NCI-H345 treated with DMSO at 0.1 percent for 48 hours (cell line): ENCODE data around the gene KCNT2.
"Not testable (repeated sequence)": the region's sequence is repeated elsewhere in the genome, so short reads cannot be mapped to it uniquely, and the experiment has no call there.

ENCODE experiments used
- DNase-seq: peaks from one replicate; lab custom pipeline; 2025; ENCODE audit not compliant: unreplicated experiment; lab: John Stamatoyannopoulos, UW

Gene KCNT2

GRCh38 chr1:196344453-196344852, 263.8 kb downstream of the KCNT2 start:
- DNase-seq, result no peak

GRCh38 chr1:196324345-196324744, 283.9 kb downstream of the KCNT2 start:
- DNase-seq, result no peak

GRCh38 chr1:196323869-196324268, 284.4 kb downstream of the KCNT2 start:
- DNase-seq, result no peak

- no peak for DNase-seq
Observed at GRCh38 chr1:196319301-196319700, 288.9 kb downstream of the KCNT2 start.

- peak; percentile 12 for DNase-seq
Observed at GRCh38 chr1:196317535-196318522, 290.4 kb downstream of the KCNT2 start.

GRCh38 chr1:196312739-196313138, 295.5 kb downstream of the KCNT2 start:
- DNase-seq, result no peak

DNA sequence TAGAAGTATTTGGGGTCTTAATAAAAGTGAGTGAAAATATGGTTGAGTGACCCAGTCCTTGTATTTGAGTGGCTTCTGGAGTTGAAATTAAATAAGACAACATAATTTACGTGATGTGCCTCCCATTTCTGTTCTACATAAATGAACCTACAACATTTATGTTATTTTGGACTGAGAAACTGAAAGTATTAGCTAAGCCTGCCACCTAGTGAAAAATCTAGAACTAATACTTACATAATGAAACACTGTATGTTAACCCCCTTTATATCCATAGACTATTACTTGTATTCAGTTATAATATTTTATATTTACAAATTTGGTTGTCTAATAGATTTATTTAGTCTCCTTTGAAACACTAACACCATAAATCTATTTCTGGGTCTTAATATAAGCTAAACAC, 298.9 kb downstream of the KCNT2 start:
- peak; percentile 27 for DNase-seq

GRCh38 chr1:196308176-196308575, 300.1 kb downstream of the KCNT2 start:
- no peak for DNase-seq

- DNase-seq, result no peak
Observed at GRCh38 chr1:196306421-196306820, 301.8 kb downstream of the KCNT2 start.

- DNase-seq, result no peak
Observed at GRCh38 chr1:196305216-196305615, 303.0 kb downstream of the KCNT2 start.

DNA sequence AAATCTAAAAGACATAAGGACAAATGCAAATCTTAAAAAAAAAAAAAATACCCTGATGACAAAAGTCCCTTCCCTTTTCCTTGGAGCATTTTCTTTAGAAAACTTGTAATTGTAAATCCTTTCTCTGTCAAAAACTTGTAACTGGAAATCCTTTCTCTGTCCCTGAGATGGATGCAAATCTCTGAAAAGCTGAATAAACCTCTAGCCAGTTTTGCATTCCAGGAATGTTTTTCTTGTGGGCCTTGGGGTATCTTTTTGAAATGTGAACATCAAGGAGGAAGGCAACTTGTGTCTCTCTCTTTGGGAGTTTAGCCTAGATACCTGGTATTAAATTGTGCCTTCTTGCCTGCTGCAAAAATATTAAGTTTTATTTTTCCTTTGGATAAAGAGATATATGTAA, 305.3 kb downstream of the KCNT2 start:
- DNase-seq, result no peak

DNA sequence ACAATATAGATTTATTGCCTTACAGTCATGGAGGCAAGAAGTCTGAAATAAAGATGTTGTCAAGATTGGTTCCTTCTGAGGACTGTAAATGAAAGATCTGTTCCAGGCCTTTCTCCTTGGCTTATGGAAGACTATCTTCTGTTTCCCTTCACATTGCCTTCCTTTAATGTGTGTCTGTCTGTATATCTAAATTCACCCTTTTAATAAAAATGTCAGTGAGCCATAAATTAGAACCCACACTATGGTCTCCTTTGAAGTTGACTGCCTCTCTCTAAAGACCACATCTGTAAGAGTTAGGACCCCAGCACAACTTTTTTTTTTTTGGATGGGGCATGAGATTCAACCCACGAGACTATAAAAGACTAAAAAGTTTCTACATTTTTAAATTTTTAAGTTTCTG, 305.8 kb downstream of the KCNT2 start:
- DNase-seq, result no peak

DNA sequence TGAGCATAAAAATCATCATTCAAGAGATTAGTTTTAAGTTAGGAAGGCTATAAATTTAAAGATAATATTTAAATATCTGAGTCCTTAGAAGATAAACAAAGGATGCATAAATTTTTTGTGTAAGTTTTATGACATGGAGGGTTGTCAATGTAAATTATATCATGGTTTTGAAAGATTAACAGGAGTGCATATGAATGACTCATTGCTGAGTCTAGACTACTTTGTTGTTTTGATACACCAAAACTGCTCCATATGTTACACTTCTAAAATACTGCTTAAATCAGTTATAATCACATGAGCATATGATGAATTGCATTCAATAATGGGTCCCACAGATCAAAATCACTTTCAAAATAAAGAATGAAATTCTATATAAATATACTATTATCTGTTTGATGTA, 312.5 kb downstream of the KCNT2 start:
- DNase-seq, result no peak

DNA sequence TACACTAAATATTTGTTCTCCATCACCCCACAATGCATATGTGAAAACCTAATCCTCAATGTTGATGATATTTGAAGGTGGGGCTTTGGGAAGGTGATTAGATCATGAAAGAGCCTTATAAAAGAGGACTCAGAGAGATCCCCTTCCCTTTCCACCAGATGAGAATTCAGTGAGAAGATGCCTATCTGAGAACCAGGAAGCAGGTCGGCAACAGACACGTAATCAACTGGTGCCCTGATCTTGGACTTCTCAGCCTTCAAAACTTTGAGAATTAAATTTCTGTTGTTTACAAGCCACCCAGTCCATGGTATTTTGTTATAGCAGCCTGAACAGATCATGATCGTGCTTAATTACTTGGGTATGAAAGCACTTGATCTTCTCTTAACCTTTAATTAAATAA, 329.4 kb downstream of the KCNT2 start:
- DNase-seq, result no peak

- no peak for DNase-seq
Observed at GRCh38 chr1:196277860-196278259, 330.4 kb downstream of the KCNT2 start.

DNA sequence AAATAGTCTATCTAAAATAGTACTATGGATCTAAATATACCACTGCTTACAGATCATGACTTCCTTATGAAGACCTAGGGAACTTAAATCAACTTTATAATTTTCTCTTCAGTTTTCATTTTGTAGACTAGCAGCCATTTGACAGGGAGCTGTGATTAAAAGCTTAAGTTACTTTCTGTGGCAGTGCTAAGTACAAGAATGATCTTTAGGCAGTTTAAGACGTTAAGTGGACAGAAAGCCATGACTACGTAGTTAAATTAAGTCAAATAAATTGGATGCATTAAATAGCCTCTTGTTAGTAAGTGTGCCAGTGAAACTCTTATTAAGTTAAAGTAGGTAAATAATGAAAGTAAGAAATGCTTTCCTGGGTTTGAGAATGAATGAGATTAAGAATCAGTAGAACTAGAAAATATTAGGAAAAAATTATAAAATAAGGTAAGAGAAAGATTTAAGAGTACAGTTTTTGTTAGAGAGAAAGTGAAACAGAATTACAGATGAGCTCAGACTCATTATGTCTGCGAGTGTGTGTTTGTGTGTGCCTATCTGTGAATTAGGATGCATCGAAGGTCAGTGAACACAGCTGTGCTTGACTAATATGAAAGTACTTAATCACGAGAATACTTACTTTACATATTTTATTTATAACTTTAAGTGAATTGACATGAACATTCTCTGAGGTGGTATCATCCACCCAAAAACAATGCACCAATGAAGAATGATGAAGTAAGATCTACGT, 336.9 kb downstream of the KCNT2 start:
- no peak for DNase-seq

- not testable (repeated sequence) for DNase-seq
Observed at GRCh38 chr1:196263086-196263485, 345.2 kb downstream of the KCNT2 start.

GRCh38 chr1:196260270-196260669, 348.0 kb downstream of the KCNT2 start:
- no peak for DNase-seq

- DNase-seq, result no peak
Observed at GRCh38 chr1:196259316-196259715, 348.9 kb downstream of the KCNT2 start.

DNA sequence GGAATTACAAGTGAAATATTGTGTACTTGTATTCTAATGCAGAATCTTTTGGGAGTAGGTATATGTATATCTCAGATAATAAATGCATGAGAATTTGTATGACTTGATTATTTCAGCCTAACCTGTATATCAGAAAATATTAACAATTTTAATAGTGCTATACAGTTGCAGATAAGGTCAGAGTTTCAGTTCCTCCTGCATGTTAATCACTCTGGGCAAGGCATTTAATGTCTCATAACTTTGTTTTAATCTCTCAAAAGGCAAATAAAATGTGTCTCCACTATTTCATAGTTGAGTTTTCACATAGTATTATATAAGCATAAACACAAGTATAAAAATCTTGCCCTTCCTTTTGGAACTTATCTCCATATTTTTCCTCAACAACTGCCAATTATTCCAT, 352.5 kb downstream of the KCNT2 start:
- no peak for DNase-seq

- DNase-seq, result no peak
Observed at GRCh38 chr1:196229546-196229945, 378.7 kb downstream of the KCNT2 start.

GRCh38 chr1:196214866-196215265, 393.4 kb downstream of the KCNT2 start:
- no peak for DNase-seq
